Measurements from ENCODE around the gene LRRC27. TPM values are rescaled to one million over a fixed set of nuclear protein-coding genes. Genes with fewer than 3 reads are reported as not detected.

Gene LRRC27
- total RNA-seq, 1 experiment from 2014 or later: 3.8 TPM

GRCh38 chr10:132296666-132297443, 35.1 kb upstream of the LRRC27 start:
- Histone ChIP-seq H3K27ac (no peak overlapping the region), H3K36me3 (no peaks in the 10 kb centered on the region), H3K4me3 (no peak overlapping the region), H3K4me1 (replicated peaks) (no peaks in the 10 kb centered on the region), H3K9me3 (replicated peaks) (no peaks in the 10 kb centered on the region), H3K27me3 (replicated peaks) (peaks cover 26% of the 10 kb centered on the region)
- no peak for DNase-seq (ENCODE audit: low read depth in 1 of 2, low spot score in 2 of 2)

GRCh38 chr10:132297526-132297925, 34.5 kb upstream of the LRRC27 start:
- no peak for DNase-seq (ENCODE audit: low read depth in 1 of 2, low spot score in 2 of 2)
- no peaks in the 10 kb centered on the region; the same call in 1 of the 2 replicates for H3K9me3 ChIP-seq (replicated peaks)
- no peak overlapping the region for H3K4me3 ChIP-seq
- H3K27me3 ChIP-seq (replicated peaks): peaks cover 33% of the 10 kb centered on the region
- H3K27ac ChIP-seq: no peak overlapping the region
- no peaks in the 10 kb centered on the region for H3K36me3 ChIP-seq
- no peaks in the 10 kb centered on the region; the same call in 1 of the 2 replicates for H3K4me1 ChIP-seq (replicated peaks)

- H3K27ac ChIP-seq: no peak overlapping the region
- H3K4me1 ChIP-seq (replicated peaks): peaks cover 7% of the 10 kb centered on the region
- H3K36me3 ChIP-seq: no peaks in the 10 kb centered on the region
- peaks cover 40% of the 10 kb centered on the region for H3K27me3 ChIP-seq (replicated peaks)
- no peaks in the 10 kb centered on the region; the same call in 1 of the 2 replicates for H3K9me3 ChIP-seq (replicated peaks)
- no peak for DNase-seq (ENCODE audit: low read depth in 1 of 2, low spot score in 2 of 2)
- no peak overlapping the region for H3K4me3 ChIP-seq
Observed at GRCh38 chr10:132298038-132298881, 33.7 kb upstream of the LRRC27 start.

- peaks cover 51% of the 10 kb centered on the region for H3K27me3 ChIP-seq (replicated peaks)
- no peak for DNase-seq (ENCODE audit: low read depth in 1 of 2, low spot score in 2 of 2)
- no peaks in the 10 kb centered on the region for H3K36me3 ChIP-seq
- H3K27ac ChIP-seq: no peak overlapping the region
- H3K9me3 ChIP-seq (replicated peaks): no peaks in the 10 kb centered on the region; the same call in none of the 2 replicates
- H3K4me1 ChIP-seq (replicated peaks): peaks cover 7% of the 10 kb centered on the region
- no peak overlapping the region for H3K4me3 ChIP-seq
Observed at GRCh38 chr10:132299371-132300336, 32.3 kb upstream of the LRRC27 start.

- Histone ChIP-seq H3K27me3 (replicated peaks) (peaks cover 59% of the 10 kb centered on the region), H3K27ac (no peak overlapping the region), H3K4me1 (replicated peaks) (peaks cover 7% of the 10 kb centered on the region), H3K36me3 (no peaks in the 10 kb centered on the region), H3K9me3 (replicated peaks) (peaks cover under 1% of the 10 kb centered on the region), H3K4me3 (no peak overlapping the region)
- DNase-seq (ENCODE audit: low read depth in 1 of 2, low spot score in 2 of 2): no peak
Observed at GRCh38 chr10:132300582-132300981, 31.4 kb upstream of the LRRC27 start.

GRCh38 chr10:132301371-132302330, 30.3 kb upstream of the LRRC27 start:
- H3K4me3 ChIP-seq: no peak overlapping the region
- H3K27ac ChIP-seq: no peak overlapping the region
- no peaks in the 10 kb centered on the region for H3K36me3 ChIP-seq
- DNase-seq (ENCODE audit: low read depth in 1 of 2, low spot score in 2 of 2): no peak
- peaks cover 9% of the 10 kb centered on the region for H3K9me3 ChIP-seq (replicated peaks)
- peaks cover 7% of the 10 kb centered on the region for H3K4me1 ChIP-seq (replicated peaks)
- peaks cover 70% of the 10 kb centered on the region for H3K27me3 ChIP-seq (replicated peaks)

- no peak overlapping the region for H3K4me3 ChIP-seq
- no peak for DNase-seq (ENCODE audit: low read depth in 1 of 2, low spot score in 2 of 2)
- H3K9me3 ChIP-seq (replicated peaks): peaks cover 12% of the 10 kb centered on the region
- H3K27me3 ChIP-seq (replicated peaks): peaks cover 75% of the 10 kb centered on the region
- no peaks in the 10 kb centered on the region for H3K36me3 ChIP-seq
- H3K27ac ChIP-seq: no peak overlapping the region
- peaks cover 15% of the 10 kb centered on the region for H3K4me1 ChIP-seq (replicated peaks)
Observed at GRCh38 chr10:132302421-132303310, 29.3 kb upstream of the LRRC27 start.

- Histone ChIP-seq H3K4me1 (replicated peaks) (peaks cover 19% of the 10 kb centered on the region), H3K27me3 (replicated peaks) (peaks cover 75% of the 10 kb centered on the region), H3K27ac (no peak overlapping the region), H3K36me3 (no peaks in the 10 kb centered on the region), H3K4me3 (no peak overlapping the region), H3K9me3 (replicated peaks) (peaks cover 12% of the 10 kb centered on the region)
- no peak for DNase-seq (ENCODE audit: low read depth in 1 of 2, low spot score in 2 of 2)
Observed at GRCh38 chr10:132303361-132304115, 28.5 kb upstream of the LRRC27 start.

GRCh38 chr10:132304756-132305509, 27.1 kb upstream of the LRRC27 start:
- no peak overlapping the region for H3K27ac ChIP-seq
- H3K27me3 ChIP-seq (replicated peaks): peaks cover 66% of the 10 kb centered on the region
- peaks cover 12% of the 10 kb centered on the region for H3K9me3 ChIP-seq (replicated peaks)
- no peaks in the 10 kb centered on the region for H3K36me3 ChIP-seq
- no peak for DNase-seq (ENCODE audit: low read depth in 1 of 2, low spot score in 2 of 2)
- peaks cover 22% of the 10 kb centered on the region for H3K4me1 ChIP-seq (replicated peaks)
- H3K4me3 ChIP-seq: no peak overlapping the region

GRCh38 chr10:132305654-132306342, 26.2 kb upstream of the LRRC27 start:
- H3K27ac ChIP-seq: no peak overlapping the region
- H3K4me3 ChIP-seq: no peak overlapping the region
- H3K27me3 ChIP-seq (replicated peaks): peaks cover 57% of the 10 kb centered on the region
- no peak for DNase-seq (ENCODE audit: low read depth in 1 of 2, low spot score in 2 of 2)
- no peaks in the 10 kb centered on the region for H3K36me3 ChIP-seq
- H3K9me3 ChIP-seq (replicated peaks): peaks cover 12% of the 10 kb centered on the region
- peaks cover 22% of the 10 kb centered on the region for H3K4me1 ChIP-seq (replicated peaks)

Measured in SJSA1 (cell line).